ENCODE data around the gene CFL1.
A peak's percentile ranks its signal among the peaks of the same experiment; 100 is the strongest.

Gene CFL1

DNA sequence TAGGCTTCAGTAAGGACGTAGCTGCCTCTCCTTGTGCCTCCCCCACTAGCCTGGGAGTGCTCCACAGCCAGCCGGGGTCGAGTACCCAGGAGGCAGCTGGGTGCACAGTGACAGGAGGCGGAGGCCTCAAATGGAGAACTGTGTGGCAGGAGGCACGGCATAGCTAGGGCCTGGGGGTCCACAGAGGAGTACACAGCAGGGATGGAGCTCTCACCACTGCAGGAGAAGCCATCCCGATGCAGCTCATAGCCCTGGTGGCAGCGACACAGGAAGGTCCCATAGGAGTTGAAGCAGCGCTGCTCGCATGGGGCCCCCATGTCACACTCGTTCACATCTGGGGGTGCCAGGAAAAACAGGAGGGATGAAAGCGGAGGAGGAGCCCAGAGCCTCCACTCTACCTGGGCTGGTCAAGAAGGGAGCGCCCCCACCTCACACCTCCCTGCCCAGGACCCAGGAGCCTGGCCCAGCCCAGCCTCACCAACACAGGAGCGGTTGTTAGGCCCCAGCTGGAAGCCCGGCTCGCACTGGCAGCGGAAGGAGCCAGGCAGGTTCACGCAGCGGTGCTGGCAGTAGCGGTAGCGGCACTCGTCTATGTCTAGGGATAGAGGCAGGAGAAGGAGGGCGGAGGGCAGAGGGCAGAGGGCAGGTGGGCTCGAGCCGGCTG is 11.8 kb upstream of the CFL1 start:
- no peak for FAIRE-seq

DNA sequence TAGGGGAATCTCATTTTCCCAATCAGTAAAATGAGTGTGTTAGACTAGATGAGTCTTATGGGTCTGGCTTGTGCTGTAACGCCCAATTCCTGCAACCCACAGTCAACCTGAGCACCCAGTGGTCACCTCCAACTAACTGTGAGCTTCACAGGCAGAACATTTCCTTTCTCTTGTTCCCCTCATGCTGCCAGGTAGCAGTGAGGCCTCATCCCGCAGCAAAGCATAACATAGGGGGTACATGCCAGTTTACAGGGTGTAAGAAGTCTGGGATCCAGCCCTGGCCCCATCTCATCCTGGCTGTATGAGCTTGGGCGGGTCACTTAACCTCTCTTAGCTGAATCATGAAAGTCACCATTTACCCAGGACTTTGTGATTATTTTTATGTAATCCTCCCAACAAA is 10.9 kb upstream of the CFL1 start:
- FAIRE-seq = no peak

DNA sequence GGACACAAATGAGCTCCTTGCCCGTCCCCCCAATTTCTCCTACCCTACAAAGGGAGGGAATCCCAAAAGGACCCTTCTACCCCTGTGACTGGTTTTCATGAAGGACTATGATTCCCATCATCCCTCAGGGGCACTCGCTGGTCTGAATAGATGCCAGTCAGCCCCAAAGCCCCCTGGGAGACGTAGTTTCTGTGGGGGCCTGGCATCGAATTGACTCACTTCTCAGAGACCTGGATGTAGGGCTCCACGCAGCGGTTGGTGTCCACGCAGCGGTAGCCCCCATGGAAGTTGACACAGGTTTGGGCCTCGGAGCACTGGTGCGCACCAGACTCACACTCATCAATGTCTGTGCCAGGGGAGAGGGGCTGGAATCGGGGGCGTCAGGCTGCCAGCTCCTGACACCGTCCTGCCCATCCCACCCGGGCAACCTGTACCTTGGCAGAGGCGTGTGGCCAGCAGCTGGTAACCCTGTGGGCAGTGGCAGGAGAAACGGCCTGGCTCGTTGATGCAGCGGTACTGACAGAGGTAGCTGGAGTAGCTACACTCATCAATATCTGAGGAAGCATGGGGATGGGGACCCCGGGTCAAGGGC is 10.2 kb upstream of the CFL1 start:
- FAIRE-seq = no peak

DNA sequence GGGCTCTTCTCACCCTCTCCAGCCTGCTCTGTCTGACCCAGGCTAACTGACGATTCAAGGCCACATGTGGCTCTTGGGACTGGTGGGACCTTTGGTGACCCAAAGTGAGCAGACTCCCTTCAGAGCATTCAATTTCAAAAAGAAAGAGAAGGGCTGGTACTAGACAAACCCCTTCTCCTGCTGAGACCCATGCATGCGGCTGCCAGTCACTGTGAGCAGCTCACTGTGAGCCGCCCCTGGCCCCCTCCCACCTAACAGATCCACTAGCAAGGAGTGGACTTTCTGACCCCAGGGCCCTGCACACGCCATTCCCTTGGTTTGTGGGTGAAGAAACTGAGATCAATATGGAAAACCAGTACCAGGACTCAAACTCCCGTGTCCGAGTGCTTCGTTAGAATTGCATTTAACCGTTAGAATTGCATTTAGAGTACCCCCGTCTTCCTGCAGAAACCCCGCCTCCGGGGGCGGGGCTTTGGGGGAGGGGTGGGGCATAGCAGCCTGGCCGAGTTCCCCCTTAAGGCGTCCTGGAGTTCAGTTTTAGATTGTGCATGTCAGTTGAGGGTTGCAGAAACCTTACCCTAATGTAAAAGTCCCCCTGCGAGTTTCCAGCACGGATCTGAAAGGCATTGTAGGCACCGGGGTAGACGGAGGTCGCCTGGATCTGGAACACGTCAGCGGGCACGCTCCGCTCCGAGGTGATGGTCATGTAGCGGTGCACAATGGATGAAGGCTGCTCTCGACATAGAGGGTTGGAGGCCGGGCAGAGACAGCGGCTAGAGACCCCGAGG is 9.5 kb upstream of the CFL1 start:
- no peak for FAIRE-seq

DNA sequence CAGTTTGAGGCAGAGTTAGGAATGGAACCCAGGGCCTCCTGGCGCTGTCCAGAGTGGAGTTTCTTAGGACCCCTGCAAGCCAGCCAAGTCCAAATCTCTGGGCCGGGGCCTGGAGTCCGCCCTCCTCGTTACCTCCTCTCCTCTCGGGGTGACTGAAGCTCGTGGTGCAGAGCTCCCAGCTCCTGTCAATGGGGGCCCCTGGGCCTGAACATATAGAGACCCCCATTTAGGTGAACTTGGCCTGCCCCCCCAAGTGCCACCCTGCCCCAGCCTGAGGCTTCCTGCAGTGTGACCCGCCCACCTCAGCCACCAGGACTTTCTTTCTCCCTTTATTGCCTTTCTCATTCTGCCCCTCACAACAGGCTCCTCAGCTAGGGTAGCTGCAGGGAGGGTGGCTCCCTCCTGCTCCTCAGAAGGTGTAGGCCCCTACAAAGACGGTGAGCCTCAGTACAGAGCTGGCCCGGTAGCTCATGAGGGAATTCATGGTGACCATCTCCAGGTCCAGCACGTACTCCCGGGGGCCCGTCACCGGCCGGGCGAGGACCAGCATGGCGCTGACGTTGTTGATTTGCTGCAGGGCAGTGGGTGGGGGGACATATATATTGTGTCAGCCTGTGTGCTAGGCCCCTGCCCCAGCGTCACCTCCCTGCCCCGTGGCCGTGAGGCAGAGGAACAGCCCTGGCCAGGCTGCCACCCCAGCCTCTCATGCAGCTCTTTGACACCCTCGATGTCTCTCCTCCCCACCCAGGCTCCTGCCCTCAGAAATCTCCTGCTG is 8.7 kb upstream of the CFL1 start:
- FAIRE-seq = no peak

DNA sequence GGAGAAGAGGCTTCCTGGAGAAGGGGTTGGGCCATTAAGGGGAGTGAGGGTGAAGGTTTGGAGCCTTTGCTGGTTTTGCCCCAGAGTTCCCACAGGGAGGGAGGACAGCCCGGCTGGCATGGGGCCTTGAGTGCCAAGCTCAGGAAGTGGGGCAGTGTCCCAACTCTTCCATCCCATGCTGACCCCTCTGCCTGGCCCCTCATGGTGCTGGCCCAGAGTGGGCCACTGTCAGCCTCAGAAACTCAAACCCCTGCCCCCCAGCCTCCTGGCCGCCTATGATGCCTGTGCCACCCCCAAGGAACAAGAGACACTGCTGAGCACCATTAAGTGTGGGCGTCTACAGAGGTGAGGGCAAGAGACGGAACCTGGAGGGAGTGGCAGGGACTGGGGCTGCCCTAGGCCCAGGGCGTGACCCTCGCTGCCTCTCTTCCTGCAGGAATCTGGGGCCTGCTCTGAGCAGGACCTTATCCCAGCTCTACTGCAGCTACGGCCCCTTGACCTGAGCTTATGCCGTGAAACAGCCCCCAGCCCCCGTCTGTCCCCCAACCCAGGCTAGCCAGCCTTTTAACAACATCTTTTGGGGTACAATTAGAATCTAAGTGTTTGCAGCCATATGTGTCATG is 7.7 kb upstream of the CFL1 start:
- FAIRE-seq = no peak

DNA sequence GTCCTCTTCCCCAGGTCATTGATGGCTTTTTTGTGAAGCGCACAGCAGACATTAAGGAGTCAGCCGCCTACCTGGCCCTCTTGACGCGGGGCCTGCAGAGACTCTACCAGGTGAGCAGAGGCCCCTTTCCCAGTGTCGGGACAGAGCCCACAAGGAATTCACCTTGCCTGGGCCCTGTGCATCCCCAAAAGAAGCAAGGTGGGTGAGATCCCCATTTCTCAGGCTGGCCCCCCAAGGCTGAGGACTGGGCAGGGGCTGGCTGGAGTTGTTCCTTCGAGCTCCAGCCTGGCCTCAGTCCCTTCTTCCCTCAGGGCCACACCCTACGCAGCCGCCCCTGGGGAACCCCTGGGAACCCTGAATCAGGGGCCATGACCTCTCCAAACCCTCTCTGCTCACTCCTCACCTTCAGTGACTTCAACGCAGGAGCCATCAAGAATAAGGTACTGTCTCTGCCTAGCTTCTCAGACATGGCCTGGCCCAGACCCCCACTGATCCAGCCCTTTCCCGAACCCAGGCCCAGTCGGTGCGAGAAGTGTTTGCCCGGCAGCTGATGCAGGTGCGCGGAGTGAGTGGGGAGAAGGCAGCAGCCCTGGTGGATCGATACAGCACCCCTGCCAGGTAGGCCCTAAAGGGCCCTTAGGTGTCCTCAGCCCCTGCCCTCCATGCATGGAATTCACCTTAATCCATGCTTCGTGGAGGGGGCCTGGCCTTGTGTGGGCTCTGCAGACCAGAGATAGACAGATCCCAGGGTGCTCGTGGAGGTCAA is 6.9 kb upstream of the CFL1 start:
- no peak for FAIRE-seq

DNA sequence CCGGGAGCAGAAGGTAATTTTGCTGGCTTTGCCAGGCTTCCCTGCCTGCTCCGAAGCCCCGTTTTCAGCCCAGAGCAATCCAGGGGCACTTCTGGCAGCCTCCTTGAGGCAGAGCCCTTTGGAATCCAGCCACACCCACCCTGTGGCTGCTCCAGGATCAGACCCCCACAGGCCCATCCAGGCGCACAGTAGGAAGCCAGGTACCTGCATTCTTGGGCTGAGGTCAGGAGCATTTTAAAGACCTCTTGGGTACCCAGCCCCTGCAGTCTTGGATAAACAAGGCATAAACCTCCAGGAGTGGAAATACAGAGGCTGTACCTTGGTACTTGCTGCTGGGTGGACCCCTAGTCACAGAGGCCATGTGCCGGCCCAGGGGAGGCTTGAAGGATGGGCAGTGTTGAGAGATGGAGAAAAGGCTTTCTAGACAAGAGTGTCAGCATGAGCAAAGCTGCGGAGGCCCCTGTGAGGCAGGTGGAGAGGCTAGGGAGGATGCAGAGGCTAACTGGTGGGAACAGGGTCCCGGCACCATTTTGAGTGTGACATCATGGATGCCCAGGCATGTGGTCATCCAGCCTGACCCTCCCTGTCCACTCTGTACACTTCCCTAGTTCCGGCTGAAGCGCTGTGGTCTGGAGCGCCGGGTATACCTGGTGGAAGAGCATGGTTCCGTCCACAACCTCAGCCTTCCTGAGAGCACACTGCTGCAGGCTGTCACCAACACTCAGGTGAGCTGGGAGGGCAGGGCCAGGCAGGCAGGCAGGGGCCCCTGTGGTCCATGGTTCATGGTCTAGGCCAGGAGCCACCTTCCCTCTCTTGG is 6.1 kb upstream of the CFL1 start:
- FAIRE-seq = no peak

DNA sequence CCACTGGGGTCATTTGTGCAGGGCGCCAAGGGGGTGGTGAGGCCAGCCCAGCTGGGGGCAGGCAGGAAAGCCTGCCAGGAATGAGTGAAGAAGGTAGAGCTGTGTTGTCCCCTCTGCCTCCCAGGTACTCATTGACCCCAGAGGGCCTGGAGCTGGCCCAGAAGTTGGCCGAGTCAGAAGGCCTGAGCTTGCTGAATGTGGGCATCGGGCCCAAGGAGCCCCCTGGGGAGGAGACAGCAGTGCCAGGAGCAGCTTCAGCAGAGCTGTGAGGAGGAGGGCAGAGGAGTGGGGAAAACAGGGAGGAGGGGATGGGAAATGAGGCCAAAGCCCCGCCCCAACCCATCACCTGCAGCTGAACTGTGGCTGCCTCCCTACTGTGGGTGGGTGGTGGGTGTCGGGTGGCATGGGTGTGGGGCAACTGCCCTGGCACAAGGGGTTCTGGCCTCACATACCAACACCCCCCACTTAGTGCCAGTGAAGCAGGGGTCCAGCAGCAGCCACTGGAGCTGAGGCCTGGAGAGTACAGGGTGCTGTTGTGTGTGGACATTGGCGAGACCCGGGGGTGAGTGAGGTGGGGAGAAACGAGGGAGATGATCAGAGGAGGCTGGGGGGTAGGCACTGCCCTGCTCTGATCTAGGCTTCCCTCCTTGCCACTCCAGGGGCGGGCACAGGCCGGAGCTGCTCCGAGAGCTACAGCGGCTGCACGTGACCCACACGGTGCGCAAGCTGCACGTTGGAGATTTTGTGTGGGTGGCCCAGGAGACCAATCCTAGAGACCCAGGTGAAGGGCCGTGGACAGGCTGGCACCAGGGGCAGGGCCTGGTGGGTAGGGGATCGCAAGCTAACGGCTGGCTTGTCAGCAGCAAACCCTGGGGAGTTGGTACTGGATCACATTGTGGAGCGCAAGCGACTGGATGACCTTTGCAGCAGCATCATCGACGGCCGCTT is 5.2 kb upstream of the CFL1 start:
- FAIRE-seq = no peak

DNA sequence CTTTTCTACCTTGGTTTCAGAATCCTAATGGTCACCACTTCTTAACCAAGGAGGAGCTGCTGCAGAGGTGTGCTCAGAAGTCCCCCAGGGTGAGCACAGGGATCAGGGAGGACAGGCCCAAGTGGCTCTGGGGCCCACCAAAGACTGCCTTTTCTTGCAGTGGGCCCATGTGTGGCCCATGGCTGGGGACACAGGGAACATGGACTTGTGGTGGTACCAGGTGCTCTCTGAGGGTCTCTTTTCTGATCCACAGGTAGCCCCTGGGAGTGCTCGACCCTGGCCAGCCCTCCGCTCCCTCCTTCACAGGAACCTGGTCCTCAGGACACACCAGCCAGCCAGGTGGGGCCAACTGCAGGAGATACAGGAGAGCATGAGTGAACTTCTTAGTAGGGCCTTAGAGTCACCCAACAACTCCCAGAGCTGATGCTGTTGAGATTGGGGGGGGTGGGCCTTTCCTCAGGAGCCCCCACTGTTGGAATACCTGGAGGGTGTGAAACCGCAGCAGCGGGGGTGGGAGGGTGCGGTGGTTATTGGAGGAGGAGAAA is 4.3 kb upstream of the CFL1 start:
- FAIRE-seq = no peak

DNA sequence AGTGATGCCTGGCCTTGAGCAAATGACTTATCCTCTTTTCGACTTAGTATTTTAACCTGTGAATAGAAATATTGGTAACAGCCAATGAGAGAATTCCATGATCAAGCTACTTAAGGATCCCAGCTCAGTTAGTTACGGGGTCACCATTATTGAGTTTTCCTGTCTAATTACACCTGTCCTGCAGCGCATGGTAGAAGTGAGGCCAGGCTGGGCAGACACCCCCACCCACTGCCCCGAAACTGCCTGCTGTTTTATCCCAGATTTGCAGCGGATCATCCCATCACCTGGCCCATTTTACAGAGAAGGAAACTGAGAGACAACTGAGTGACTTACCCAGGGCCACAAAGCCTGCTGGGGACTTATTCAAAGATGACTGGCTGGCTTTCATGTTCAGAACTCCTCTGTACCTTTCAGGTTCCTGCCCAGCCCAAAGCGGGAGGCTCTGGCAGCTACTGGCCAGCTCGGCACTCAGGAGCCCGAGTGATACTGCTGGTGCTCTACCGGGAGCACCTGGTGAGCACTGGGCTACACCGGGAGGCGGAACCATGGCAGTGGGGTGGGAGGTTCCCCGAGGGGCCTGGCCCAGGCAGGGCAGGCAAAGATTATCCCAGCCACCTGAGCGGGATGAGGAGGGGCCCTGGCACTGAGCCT is 3.7 kb upstream of the CFL1 start:
- FAIRE-seq = no peak

DNA sequence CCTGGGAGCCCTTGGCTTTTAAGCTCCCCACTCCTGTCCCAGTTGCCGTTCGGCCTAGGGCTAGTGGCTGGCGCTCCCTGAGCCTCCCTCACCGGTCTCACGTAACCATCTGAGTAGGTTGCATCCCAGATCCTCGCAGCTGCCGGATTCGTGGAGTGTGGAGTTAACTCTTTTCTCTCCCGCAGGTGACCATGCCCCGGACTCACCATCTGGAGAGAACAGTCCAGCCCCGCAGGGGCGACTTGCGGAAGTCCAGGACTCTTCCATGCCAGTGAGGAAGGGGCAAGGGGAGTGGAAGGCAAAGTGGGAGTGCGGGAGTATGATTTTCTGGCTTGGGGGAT is 3.2 kb upstream of the CFL1 start:
- FAIRE-seq = no peak

DNA sequence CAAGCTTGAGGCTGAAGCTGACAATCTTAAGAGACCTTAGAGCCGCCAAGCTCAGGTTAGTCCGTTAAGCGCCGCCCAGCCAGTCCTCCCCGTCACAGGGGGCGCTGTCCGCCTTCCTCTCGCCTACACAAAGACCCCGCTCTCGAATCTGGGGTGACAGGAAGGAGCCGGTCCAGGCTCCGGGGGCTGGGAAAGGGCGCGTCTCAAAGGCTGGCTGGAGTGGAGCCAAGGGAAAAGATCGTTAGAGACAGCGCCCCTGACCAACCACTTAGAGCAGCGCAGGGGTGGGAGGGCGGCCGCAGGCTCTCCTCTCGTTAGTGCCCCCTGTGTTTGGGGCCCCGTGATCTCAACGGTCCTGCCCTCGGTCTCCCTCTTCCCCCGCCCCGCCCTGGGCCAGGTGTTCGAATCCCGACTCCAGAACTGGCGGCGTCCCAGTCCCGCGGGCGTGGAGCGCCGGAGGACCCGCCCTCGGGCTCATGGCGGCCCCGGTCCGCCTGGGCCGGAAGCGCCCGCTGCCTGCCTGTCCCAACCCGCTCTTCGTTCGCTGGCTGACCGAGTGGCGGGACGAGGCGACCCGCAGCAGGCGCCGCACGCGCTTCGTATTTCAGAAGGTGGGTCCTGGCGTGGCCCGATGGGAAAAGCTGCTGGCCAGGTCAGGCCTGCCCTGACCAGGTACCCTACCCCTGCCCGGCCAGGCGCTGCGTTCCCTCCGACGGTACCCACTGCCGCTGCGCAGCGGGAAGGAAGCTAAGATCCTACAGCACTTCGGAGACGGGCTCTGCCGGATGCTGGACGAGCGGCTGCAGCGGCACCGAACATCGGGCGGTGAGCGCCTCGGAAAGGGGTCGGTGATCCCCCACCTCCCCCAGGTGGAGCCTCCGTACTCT is 2.5 kb upstream of the CFL1 start, which contains the start of gene MUS81:
Gene MUS81 (plus strand): TSS at position 156 of the 887 bp plus-strand sequence. CDS start 321 bp downstream, at position 477.
- FAIRE-seq = no peak

DNA sequence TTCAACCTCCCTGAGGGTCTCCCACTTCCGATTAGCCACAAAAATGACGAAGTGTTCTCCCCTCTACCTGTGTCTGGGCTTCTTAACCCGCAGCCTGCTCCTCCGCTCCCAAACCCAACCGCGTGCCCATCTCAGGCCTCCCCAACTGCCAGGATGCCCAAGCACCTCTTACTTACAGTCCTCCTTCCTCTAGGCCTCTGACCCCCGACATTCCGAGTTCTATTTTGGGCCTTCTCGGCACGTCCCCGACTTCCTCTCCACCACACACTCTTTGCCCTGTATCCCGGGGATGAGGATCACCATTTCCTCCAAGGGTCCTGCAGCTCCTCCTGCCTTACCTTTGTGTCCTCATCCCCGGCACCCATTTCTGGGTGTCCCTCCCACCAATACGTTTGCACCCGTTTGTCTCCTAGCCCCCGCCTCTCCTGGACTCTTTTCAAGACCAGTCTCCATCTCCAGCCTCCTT is 1.9 kb upstream of the CFL1 start:
- no peak for FAIRE-seq

DNA sequence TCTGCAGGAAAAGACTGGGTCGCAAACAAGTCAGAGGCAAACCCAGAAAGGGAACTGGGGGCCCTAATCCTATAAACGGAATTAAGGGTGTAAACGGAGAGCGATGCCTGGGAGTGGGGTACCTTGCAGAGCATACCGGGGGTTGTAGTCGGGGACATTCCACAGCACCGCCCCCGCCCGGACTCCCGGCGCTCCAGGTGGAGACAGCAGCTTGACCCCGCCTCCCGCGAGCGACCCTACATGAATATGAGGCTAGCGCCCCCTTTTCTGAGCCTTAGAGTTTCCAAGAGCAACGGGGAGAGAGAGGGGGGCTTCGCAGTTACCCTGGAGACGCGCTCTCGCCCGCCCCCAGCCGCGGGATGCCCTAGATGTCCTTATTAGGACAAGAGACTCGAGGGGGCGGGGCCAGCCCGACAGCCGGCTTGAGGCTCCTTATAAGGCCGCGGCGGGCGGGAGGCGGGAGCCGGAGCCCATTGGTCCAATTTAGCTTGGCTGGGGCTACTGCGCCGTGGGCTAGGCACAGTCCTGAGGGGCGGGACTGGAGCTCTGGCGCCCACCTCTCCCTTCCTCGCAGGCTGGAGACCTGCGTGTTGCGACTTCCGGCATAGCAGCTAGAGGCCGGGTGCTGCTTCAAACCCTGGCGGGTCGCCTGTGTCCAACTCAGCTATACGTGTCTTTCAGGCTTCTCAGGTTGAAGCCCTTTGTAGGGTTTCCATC is 1.3 kb upstream of the CFL1 start:
- FAIRE-seq = peak; percentile 87

DNA sequence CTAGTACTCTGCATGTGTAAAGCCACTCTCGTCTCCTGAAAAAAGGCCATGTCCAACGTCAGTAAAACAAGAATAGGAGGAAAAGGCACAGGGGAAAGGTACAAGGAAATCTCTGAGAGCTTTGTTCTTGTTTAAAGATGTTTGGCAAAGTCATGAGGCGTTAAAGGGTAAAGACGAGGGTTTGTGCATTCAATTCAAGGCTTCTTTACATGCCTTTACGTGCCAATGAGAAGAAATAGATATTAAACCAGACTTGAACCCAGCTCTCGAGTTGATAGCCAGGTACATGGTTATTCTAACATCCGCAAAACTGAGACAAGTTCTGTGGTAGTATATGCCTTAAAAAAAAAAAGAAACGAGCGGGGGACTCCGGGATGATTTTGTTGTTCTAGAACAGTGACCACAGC is 704 bp upstream of the CFL1 start:
- no peak for FAIRE-seq

DNA sequence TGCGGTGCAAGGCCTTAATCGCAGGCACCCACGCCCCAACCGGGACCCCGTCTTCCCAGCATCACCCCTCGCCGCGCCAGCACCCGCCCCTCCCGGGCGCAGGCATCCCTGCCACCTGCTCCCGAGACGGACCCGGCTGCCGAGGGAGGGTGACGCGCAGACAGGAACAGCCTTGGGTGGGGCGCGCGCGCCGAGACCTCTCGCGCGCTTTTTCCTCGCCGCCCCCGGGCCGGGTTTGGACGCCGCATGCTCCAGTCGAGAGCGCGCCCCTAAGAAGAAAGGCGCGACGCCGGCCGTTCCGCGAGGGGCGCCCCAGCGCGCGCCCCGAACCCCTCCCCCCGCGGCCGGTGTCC is 504 bp downstream of the CFL1 start:
- FAIRE-seq = no peak
